BLaER1 treated with 17β-estradiol and CSF1 and Interleukin-3, amounts not matched to agents 10 nM and 100 nM (cell line): ENCODE data around the gene MYOM1.
"Not testable (repeated sequence)": the region's sequence is repeated elsewhere in the genome, so short reads cannot be mapped to it uniquely, and the experiment has no call there.

Experiments
- H3K27ac ChIP-seq, 11 experiments: shearing (Covaris generic); formaldehyde crosslinking; 2 replicates each; pipeline ENCODE4 v1.8.1; 2022
- H3K27me3 ChIP-seq, 11 experiments: shearing (Covaris generic); formaldehyde crosslinking; 2 replicates each; pipeline ENCODE4 v1.8.1; 2022
- H3K36me3 ChIP-seq, 11 experiments: shearing (Covaris generic); formaldehyde crosslinking; 2 replicates each; pipeline ENCODE4 v1.8.1; 2022
- H3K4me1 ChIP-seq, 10 experiments: shearing (Covaris generic); formaldehyde crosslinking; 2 replicates each; pipeline ENCODE4 v1.8.1; 2022
- H3K4me2 ChIP-seq, 11 experiments: shearing (Covaris generic); formaldehyde crosslinking; 2 replicates each; pipeline ENCODE4 v1.8.1; 2022
- H3K4me3 ChIP-seq, 10 experiments: shearing (Covaris generic); formaldehyde crosslinking; 2 replicates each; pipeline ENCODE4 v1.8.1; 2022
- H3K9ac ChIP-seq, 11 experiments: shearing (Covaris generic); formaldehyde crosslinking; 2 replicates each; pipeline ENCODE4 v1.8.1; 2022
- H3K9me3 ChIP-seq, 11 experiments: shearing (Covaris generic); formaldehyde crosslinking; replicated peaks in 1 of 11; 2 replicates each; pipeline ENCODE4 v1.8.1; 2022
- H4K20me1 ChIP-seq, 11 experiments: shearing (Covaris generic); formaldehyde crosslinking; 2 replicates each; pipeline ENCODE4 v1.8.1; 2022
- Cebpa-rat ChIP-seq, 11 experiments: shearing (Covaris generic); IDR thresholded peaks; 2 replicates each; pipeline ENCODE4 v1.8.1; 2022

MYOM1 gene

DNA sequence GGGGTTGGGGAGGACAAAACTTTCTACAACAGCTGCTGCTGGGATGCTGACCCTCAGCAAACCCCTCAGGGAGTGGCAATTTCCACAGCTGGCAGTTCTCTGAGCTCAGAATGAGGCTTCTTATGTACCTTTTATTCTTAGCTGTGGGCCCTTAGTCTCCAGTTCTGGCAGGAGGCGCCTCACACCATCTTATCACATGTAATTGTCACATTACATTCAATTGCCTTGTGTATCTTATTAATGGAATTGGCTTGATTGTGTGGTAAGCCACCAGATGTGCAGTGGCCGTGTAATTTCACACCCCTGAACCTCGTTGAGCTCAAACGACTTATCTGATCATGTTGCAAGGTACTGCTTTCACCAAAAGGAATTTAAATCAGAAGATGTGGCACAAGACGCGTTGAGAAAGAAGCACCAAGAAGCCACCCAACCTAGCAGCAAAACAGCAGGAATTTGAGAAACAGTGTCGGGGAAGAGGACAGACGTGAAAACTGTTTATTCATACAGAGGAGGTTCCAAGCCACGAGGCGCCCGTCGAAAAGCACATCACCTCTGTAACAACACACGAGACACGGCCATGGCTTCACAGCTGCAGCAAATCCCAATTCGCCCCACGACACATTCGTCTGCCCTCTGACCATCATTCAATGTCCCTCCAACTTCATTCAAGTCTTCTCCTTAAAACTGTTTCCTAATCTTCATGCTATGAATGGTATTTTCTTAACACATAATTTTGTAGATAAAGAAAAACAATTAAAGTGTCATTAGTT, 153.2 kb downstream of the MYOM1 start:
- Histone ChIP-seq H3K4me2 (0 out of 22 replicates have a peak overlapping the region, but pooled peaks of 1 of the 11 experiments have one; percentile 77), H3K4me1 (peaks cover 18 to 30% (median 25%) of the 10 kb centered on the region in 10 experiments), H3K4me3 (no peak overlapping the region), H3K27ac (no peak overlapping the region), H3K27me3 (no peaks in the 10 kb centered on the region), H3K36me3 (no peaks in the 10 kb centered on the region), H3K9me3 (peaks cover 0 to under 1% (median 0%) of the 10 kb centered on the region in 11 experiments; a peak in 2 of 22 replicates), H3K9ac (no peak overlapping the region), H4K20me1 (no peaks in the 10 kb centered on the region)
- TF ChIP-seq Cebpa-rat (IDR thresholded peaks at IDR 0.05) = no peak

DNA sequence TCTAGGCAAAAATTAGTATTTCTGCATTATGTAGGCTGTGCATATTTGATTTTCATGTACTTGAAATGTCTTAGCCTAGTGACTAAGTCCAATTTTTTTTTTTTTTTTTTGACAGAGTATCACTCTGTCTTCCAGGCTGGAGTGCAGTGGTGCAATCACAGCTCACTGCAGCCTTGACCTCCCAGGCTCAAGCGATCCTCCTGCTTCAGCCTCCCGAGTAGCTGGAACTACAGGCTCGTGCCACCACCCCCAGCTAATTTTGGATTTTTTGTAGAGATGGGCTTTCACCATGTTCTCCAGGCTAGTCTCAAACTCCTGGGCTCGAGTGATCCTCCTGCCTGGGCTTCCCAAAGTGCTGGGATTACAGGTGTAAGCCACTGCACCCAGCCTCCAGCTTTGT, 156.0 kb downstream of the MYOM1 start:
- not testable (repeated sequence) for H3K4me2 ChIP-seq, H3K4me3 ChIP-seq, H3K9me3 ChIP-seq, H3K36me3 ChIP-seq, H3K27ac ChIP-seq, H3K9ac ChIP-seq, H4K20me1 ChIP-seq, H3K27me3 ChIP-seq
- peaks cover 44 to 58% (median 53%) of the 10 kb centered on the region in 10 experiments for H3K4me1 ChIP-seq

GRCh38 chr18:3062798-3063680, 156.7 kb downstream of the MYOM1 start:
- TF ChIP-seq Cebpa-rat (IDR thresholded peaks at IDR 0.05) = no peak
- Histone ChIP-seq H3K4me1 (peaks cover 51 to 65% (median 60%) of the 10 kb centered on the region in 10 experiments), H3K4me2 (peak overlapping the region; percentile 48 to 78 (median 70); a peak in 21 of 22 replicates), H3K4me3 (no peak overlapping the region), H4K20me1 (no peaks in the 10 kb centered on the region), H3K36me3 (no peaks in the 10 kb centered on the region), H3K9me3 (peaks cover 0 to 4% (median 0%) of the 10 kb centered on the region in 11 experiments; a peak in 2 of 22 replicates), H3K27me3 (no peaks in the 10 kb centered on the region), H3K27ac (peak overlapping the region in 4 of 11 experiments; percentile 61 to 81 (median 76); a peak in 6 of 22 replicates), H3K9ac (no peak overlapping the region)

- peak overlapping the region in 1 of 10 experiments; percentile 17; a peak in 1 of 20 replicates for H3K4me3 ChIP-seq
- H3K27me3 ChIP-seq = no peaks in the 10 kb centered on the region
- peak overlapping the region; percentile 30 to 81 (median 75); a peak in 20 of 22 replicates for H3K27ac ChIP-seq
- H3K36me3 ChIP-seq = no peaks in the 10 kb centered on the region
- peak overlapping the region in 9 of 11 experiments; percentile 15 to 52 (median 37); a peak in 12 of 22 replicates for H3K9ac ChIP-seq
- no peak for TF ChIP-seq Cebpa-rat (IDR thresholded peaks at IDR 0.05)
- H3K9me3 ChIP-seq = peaks cover 0 to 4% (median 0%) of the 10 kb centered on the region in 11 experiments; a peak in 2 of 22 replicates
- H4K20me1 ChIP-seq = no peaks in the 10 kb centered on the region
- H3K4me1 ChIP-seq = peaks cover 54 to 68% (median 65%) of the 10 kb centered on the region in 10 experiments
- H3K4me2 ChIP-seq = peak overlapping the region; percentile 62 to 80 (median 71)
These were observed 158.0 kb downstream of the MYOM1 start for GRCh38 chr18:3061581-3062312.

- Histone ChIP-seq H3K27ac (peak overlapping the region; percentile 26 to 81 (median 75); a peak in 21 of 22 replicates), H3K4me2 (peak overlapping the region; percentile 62 to 80 (median 71))
- no peak for TF ChIP-seq Cebpa-rat (IDR thresholded peaks at IDR 0.05)
These were observed 158.8 kb downstream of the MYOM1 start for GRCh38 chr18:3060667-3061580.

GRCh38 chr18:3059272-3059671, 160.5 kb downstream of the MYOM1 start:
- peaks cover 54 to 76% (median 66%) of the 10 kb centered on the region in 10 experiments for H3K4me1 ChIP-seq
- H3K36me3 ChIP-seq = no peaks in the 10 kb centered on the region
- no peak for TF ChIP-seq Cebpa-rat (IDR thresholded peaks at IDR 0.05)
- H4K20me1 ChIP-seq = no peaks in the 10 kb centered on the region
- no peaks in the 10 kb centered on the region for H3K27me3 ChIP-seq
- peak overlapping the region; percentile 46 to 78 (median 68) for H3K4me2 ChIP-seq
- no peak overlapping the region for H3K4me3 ChIP-seq
- H3K9ac ChIP-seq = peak overlapping the region in 4 of 11 experiments; percentile 9 to 44 (median 28); a peak in 3 of 22 replicates
- H3K27ac ChIP-seq = peak overlapping the region in 10 of 11 experiments; percentile 26 to 81 (median 75); a peak in 19 of 22 replicates
- peaks cover 0 to 4% (median under 1%) of the 10 kb centered on the region in 11 experiments; a peak in 8 of 22 replicates for H3K9me3 ChIP-seq

More at GRCh38 chr18:3060667-3061580, 158.8 kb downstream of the MYOM1 start:
- Histone ChIP-seq H4K20me1 (no peaks in the 10 kb centered on the region), H3K36me3 (no peaks in the 10 kb centered on the region), H3K4me1 (peaks cover 54 to 76% (median 66%) of the 10 kb centered on the region in 10 experiments), H3K9ac (peak overlapping the region in 9 of 11 experiments; percentile 37 to 54 (median 39); a peak in 16 of 22 replicates), H3K4me3 (peak overlapping the region in 6 of 10 experiments; percentile 1 to 33 (median 10); a peak in 6 of 20 replicates), H3K9me3 (peaks cover 0 to 4% (median 0%) of the 10 kb centered on the region in 11 experiments; a peak in 2 of 22 replicates), H3K27me3 (no peaks in the 10 kb centered on the region)

DNA sequence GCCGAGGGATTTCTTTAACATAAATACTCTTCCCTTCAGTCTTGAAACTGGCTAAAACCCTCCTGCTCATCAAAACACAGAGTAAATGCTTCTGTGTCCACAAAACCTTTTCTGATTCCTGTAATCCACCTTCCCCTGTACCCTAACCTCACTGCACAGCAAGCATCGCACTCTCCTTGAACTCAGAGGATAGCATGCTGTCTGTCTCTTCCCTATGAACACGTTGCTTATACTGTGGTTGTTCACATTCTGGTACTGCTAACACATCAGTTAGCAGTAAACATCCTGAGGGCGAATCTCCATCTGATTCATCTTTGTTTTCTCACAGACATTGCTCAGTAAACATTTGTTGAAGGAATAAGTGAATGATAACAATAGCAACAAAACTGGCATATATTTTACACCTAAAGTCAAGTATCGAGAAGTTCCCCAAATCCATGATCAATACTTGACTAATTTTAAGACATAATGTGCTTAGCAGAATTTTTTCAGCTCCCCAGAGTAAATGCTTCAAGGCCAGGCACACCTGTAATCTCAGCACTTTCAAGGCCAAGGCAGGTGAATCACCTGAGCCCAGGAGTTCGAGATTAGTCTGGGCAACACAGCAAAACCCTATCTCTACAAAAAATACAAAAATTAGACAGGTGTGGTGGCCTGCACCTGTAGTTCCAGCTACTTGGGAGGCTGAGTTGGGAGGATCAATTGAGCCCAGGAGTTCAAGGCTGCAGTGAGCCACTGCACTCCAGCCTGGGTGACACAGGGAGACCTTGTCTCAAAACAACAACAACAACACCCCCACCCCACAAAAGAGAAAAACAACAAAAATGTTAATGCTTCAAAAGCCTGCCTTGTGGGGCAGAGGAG, 161.2 kb downstream of the MYOM1 start:
- no peaks in the 10 kb centered on the region for H3K36me3 ChIP-seq
- peak overlapping the region in 6 of 11 experiments; percentile 2 to 44 (median 12); a peak in 4 of 22 replicates for H3K9ac ChIP-seq
- no peak overlapping the region for H3K4me3 ChIP-seq
- no peak for TF ChIP-seq Cebpa-rat (IDR thresholded peaks at IDR 0.05)
- H3K27me3 ChIP-seq = no peaks in the 10 kb centered on the region
- peak overlapping the region; percentile 46 to 78 (median 68) for H3K4me2 ChIP-seq
- H3K4me1 ChIP-seq = peaks cover 54 to 76% (median 66%) of the 10 kb centered on the region in 10 experiments
- peaks cover under 1 to 12% (median 7%) of the 10 kb centered on the region in 11 experiments; a peak in 18 of 22 replicates for H3K9me3 ChIP-seq
- peak overlapping the region in 10 of 11 experiments; percentile 26 to 81 (median 75); a peak in 19 of 22 replicates for H3K27ac ChIP-seq
- H4K20me1 ChIP-seq = no peaks in the 10 kb centered on the region
